Body of pancreas (tissue), 4 donors: Measurements from ENCODE around the gene NKX2-2.

Experiments used
- POLR2A ChIP-seq, 3 donors: fragments of 450-650 bp; IDR thresholded peaks; one replicate each; pipeline ENCODE4 v1.6.1; 2016; ENCODE audit warnings: antibody characterized with exemption in 3 of 3, mild to moderate bottlenecking in 2 of 3
- TF ChIP-seq, protein P1 (sequence below), 7 experiments: fragments of 450-650 bp in 4 of 7; fragments of 200-600 bp in 3 of 7; sonication (generic) in 3 of 7; IDR thresholded peaks; one replicate each; pipeline ENCODE4 v1.5.1; 2016 to 2019; ENCODE audit warnings: antibody characterized with exemption in 7 of 7

DNA sequence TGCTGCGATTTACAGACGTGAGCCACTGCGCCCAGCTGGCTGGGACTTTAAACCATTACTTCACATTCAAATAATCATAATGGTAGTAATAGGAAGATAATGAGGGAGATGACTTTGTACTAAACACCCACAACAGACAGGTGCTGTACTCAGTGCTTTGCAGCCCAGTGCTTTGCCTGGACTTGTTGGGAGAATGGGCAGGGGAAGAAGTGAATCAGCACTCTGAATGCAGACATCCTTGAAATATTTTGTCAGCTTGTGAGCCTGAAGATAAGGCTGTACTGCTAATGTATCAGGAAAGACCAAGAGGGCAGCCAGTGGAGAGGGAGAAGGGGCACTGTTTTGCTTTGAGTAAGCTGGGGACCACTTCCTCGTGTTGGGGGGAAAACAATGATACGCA lies 17.4 kb downstream of the NKX2-2 start:
- TF ChIP-seq, protein P1, sequence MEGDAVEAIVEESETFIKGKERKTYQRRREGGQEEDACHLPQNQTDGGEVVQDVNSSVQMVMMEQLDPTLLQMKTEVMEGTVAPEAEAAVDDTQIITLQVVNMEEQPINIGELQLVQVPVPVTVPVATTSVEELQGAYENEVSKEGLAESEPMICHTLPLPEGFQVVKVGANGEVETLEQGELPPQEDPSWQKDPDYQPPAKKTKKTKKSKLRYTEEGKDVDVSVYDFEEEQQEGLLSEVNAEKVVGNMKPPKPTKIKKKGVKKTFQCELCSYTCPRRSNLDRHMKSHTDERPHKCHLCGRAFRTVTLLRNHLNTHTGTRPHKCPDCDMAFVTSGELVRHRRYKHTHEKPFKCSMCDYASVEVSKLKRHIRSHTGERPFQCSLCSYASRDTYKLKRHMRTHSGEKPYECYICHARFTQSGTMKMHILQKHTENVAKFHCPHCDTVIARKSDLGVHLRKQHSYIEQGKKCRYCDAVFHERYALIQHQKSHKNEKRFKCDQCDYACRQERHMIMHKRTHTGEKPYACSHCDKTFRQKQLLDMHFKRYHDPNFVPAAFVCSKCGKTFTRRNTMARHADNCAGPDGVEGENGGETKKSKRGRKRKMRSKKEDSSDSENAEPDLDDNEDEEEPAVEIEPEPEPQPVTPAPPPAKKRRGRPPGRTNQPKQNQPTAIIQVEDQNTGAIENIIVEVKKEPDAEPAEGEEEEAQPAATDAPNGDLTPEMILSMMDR (IDR thresholded peaks at IDR 0.05) = no peak
- TF ChIP-seq POLR2A (IDR thresholded peaks at IDR 0.05) = no peak
